Transverse colon (tissue), 4 donors: ENCODE results near the gene P2RX6. TPM values are rescaled to one million over a fixed set of nuclear protein-coding genes. Genes with fewer than 3 reads are reported as not detected.
A peak's percentile ranks its signal among the peaks of the same experiment; 100 is the strongest.
"Not testable (repeated sequence)": the region's sequence is repeated elsewhere in the genome, so short reads cannot be mapped to it uniquely, and the experiment has no call there.

Source experiments
- DNase-seq: peaks from one replicate; pipeline ENCODE4 v3.0.0-alpha.2; 2019
- H3K27ac ChIP-seq, 4 donors: fragments of 200-600 bp; sonication (generic); 2 replicates each; pipeline ENCODE4 v1.5.1; 2016 to 2018; ENCODE audit warnings: inconsistent platforms in 4 of 4
- H3K27me3 ChIP-seq: fragments of 200-600 bp; sonication (generic); 2 replicates; pipeline ENCODE4 v1.5.1; 2017; ENCODE audit warnings: inconsistent platforms
- H3K36me3 ChIP-seq, 4 donors: fragments of 200-600 bp; sonication (generic); 2 replicates each; pipeline ENCODE4 v1.5.1; 2017 to 2019; ENCODE audit warnings: inconsistent platforms in 4 of 4
- H3K4me1 ChIP-seq, 4 donors: fragments of 200-600 bp; sonication (generic); 2 replicates each; pipeline ENCODE4 v1.5.1; 2017 to 2020; ENCODE audit warnings: inconsistent platforms in 4 of 4
- H3K4me3 ChIP-seq, 4 donors: fragments of 200-600 bp; sonication (generic); 1 replicate in 1 of 4; 2 replicates in 3 of 4; pipeline versions ENCODE4 v1.5.1 to v1.6.1; 2017 to 2019; ENCODE audit warnings: inconsistent platforms in 4 of 4
- H3K9me3 ChIP-seq, 2 donors: fragments of 200-600 bp; sonication (generic); 2 replicates each; pipeline ENCODE4 v1.5.1; 2017 to 2019; ENCODE audit warnings: inconsistent platforms in 2 of 2
- EP300 ChIP-seq: sonication (generic); formaldehyde crosslinking; IDR thresholded peaks from one replicate; pipeline ENCODE4 v1.6.1; 2017; ENCODE audit warnings: antibody characterized with exemption, low read depth
- POLR2A ChIP-seq: fragments of 450-650 bp; IDR thresholded peaks from one replicate; pipeline ENCODE4 v1.6.1; 2016; ENCODE audit warnings: antibody characterized with exemption, mild to moderate bottlenecking, moderate library complexity
- POLR2AphosphoS5 ChIP-seq, 3 donors: sonication (generic); formaldehyde crosslinking; IDR thresholded peaks; one replicate each; pipeline ENCODE4 v1.6.1; 2016; ENCODE audit warnings: antibody characterized with exemption in 3 of 3
- WGBS, 2 donors: methylation state at CpG; one replicate each; pipeline ENCODE4 v1.1.5; 2018; ENCODE audit warnings: low coverage in 1 of 2; 5-methylcytosine and 5-hydroxymethylcytosine counted together
- in situ Hi-C, 4 donors: fragments of 200-750 bp; cut with MboI; loops; one replicate each; pipeline versions ENCODE4 v1.15.0 to v1.15.1; 2017; ENCODE audit warnings: low sequenced_read_pairs in 3 of 4, low pct_ligation_motif_present in 1 of 4, low pct_unique_long_range_greater_than_20kb in 1 of 4
- intact Hi-C: fragments of 100-400 bp; cut with DNase I; formaldehyde crosslinking; loops from one replicate; pipeline ENCODE4 v1.15.1; 2023; ENCODE audit warnings: low total_unique reads
- total RNA-seq, 4 donors: library from RNA; depleted of rRNA; stranded (reverse); fragments of >200 nt; gene quantifications; one replicate each; pipeline ENCODE4 v1.1.0, GENCODE V29; 2016
- TF ChIP-seq, protein P1 (sequence below), 5 experiments: fragments of 200-600 bp in 3 of 5; fragments of 450-650 bp in 2 of 5; sonication (generic) in 3 of 5; IDR thresholded peaks; 1 replicate in 2 of 5; 2 replicates in 3 of 5; pipeline ENCODE4 v1.5.1; 2016 to 2017; ENCODE audit warnings: antibody characterized with exemption in 5 of 5, inconsistent platforms in 3 of 5, mild to moderate bottlenecking in 2 of 5, moderate library complexity in 1 of 5

Gene P2RX6
- total RNA-seq, 4 donors from 2014 or later, result 0.40 to 1.7 (median 0.82) TPM; not detected in 1

- TF ChIP-seq POLR2A (no peak), POLR2AphosphoS5 (IDR thresholded peaks at IDR 0.05) (no peak), EP300 (no peak)
- TF ChIP-seq, protein P1, sequence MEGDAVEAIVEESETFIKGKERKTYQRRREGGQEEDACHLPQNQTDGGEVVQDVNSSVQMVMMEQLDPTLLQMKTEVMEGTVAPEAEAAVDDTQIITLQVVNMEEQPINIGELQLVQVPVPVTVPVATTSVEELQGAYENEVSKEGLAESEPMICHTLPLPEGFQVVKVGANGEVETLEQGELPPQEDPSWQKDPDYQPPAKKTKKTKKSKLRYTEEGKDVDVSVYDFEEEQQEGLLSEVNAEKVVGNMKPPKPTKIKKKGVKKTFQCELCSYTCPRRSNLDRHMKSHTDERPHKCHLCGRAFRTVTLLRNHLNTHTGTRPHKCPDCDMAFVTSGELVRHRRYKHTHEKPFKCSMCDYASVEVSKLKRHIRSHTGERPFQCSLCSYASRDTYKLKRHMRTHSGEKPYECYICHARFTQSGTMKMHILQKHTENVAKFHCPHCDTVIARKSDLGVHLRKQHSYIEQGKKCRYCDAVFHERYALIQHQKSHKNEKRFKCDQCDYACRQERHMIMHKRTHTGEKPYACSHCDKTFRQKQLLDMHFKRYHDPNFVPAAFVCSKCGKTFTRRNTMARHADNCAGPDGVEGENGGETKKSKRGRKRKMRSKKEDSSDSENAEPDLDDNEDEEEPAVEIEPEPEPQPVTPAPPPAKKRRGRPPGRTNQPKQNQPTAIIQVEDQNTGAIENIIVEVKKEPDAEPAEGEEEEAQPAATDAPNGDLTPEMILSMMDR (IDR thresholded peaks at IDR 0.05), result no peak
- Histone ChIP-seq H3K36me3 (no peaks in the 10 kb centered on the region), H3K9me3 (no peaks in the 10 kb centered on the region), H3K27me3 (peaks cover 25% of the 10 kb centered on the region), H3K4me3 (peak overlapping the region in 1 of 4 donors; percentile 24), H3K27ac (no peak overlapping the region), H3K4me1 (peaks cover 7 to 9% (median 7%) of the 10 kb centered on the region in 4 donors)
- no peak for DNase-seq
- intact Hi-C loops, result no loop called here
- in situ Hi-C loops, result no loop called here
- 84 to 100% methylated on average over 1 to 12 of the region's 12 CpGs for WGBS, 2 donors
Observed at GRCh38 chr22:21032868-21033688, 18.1 kb downstream of the P2RX6 start.

GRCh38 chr22:21033895-21034294 is 18.9 kb downstream of the P2RX6 start:
- in situ Hi-C loops, result no loop called here
- no peak overlapping the region for H3K27ac ChIP-seq
- no peak overlapping the region for H3K4me3 ChIP-seq
- WGBS, 2 donors, result 60 to 65% methylated on average over 1 to 3 of the region's 3 CpGs
- H3K27me3 ChIP-seq, result peaks cover 25% of the 10 kb centered on the region
- intact Hi-C loops, result no loop called here
- TF ChIP-seq, protein P1 (IDR thresholded peaks at IDR 0.05), result no peak
- no peak for TF ChIP-seq EP300
- peaks cover 7 to 9% (median 7%) of the 10 kb centered on the region in 4 donors for H3K4me1 ChIP-seq
- H3K36me3 ChIP-seq, result no peaks in the 10 kb centered on the region
- H3K9me3 ChIP-seq, result no peaks in the 10 kb centered on the region
- DNase-seq, result no peak

- Histone ChIP-seq H3K9me3 (no peaks in the 10 kb centered on the region), H3K27me3 (peaks cover 25% of the 10 kb centered on the region), H3K36me3 (no peaks in the 10 kb centered on the region), H3K4me1 (peaks cover 7 to 9% (median 7%) of the 10 kb centered on the region in 4 donors), H3K27ac (no peak overlapping the region), H3K4me3 (no peak overlapping the region)
- 86 to 92% methylated on average over 3 of the region's 3 CpGs for WGBS, 2 donors
- no peak for TF ChIP-seq EP300
- no peak for TF ChIP-seq POLR2A
- TF ChIP-seq, protein P1 (IDR thresholded peaks at IDR 0.05), result no peak
- no peak for TF ChIP-seq POLR2AphosphoS5 (IDR thresholded peaks at IDR 0.05)
- no peak for DNase-seq
- intact Hi-C loops, result no loop called here
- in situ Hi-C loops, result no loop called here
Observed at GRCh38 chr22:21034989-21035388, 20.0 kb downstream of the P2RX6 start.

DNA sequence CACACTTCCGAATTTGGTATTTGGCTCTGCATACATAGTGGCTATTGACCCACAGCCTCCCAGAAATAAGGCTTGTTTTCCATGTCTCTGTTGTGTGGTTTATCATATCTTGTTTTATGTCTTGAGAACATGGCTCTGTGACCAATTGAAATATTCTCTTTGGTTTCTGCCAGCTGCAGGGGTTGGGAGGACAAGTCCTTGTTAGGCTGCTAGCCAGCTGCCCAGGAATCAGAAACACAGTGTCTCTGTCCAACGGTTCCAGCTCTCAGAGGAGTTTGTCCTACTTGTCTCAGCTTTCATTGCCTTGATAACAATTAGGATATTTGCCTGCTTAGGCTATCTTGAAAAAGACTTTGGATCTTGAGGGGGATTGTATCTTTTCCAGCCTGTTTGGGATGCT is 23.4 kb downstream of the P2RX6 start:
- TF ChIP-seq POLR2AphosphoS5 (IDR thresholded peaks at IDR 0.05), result no peak
- TF ChIP-seq EP300, result no peak
- TF ChIP-seq POLR2A, result no peak
- TF ChIP-seq, protein P1 (IDR thresholded peaks at IDR 0.05), result no peak
- peaks cover 0 to under 1% (median 0%) of the 10 kb centered on the region in 4 donors for H3K4me1 ChIP-seq
- peak overlapping the region in 3 of 4 donors; percentile 21 to 52 (median 36) for H3K27ac ChIP-seq
- no peak for DNase-seq
- H3K4me3 ChIP-seq, result no peak overlapping the region
- in situ Hi-C loops, result no loop called here
- intact Hi-C loops, result no loop called here
- no peaks in the 10 kb centered on the region for H3K9me3 ChIP-seq
- H3K36me3 ChIP-seq, result no peaks in the 10 kb centered on the region
- no peaks in the 10 kb centered on the region for H3K27me3 ChIP-seq
- WGBS, 2 donors, result 34% methylated on average over 2 of the region's 2 CpGs; no CpG with 5 or more reads in 1 of the 2 donors

GRCh38 chr22:21039158-21039557 is 24.2 kb downstream of the P2RX6 start:
- H3K27ac ChIP-seq, intact Hi-C loops, DNase-seq, in situ Hi-C loops, H3K4me3 ChIP-seq, H3K9me3 ChIP-seq, H3K27me3 ChIP-seq, H3K4me1 ChIP-seq, H3K36me3 ChIP-seq: not testable (repeated sequence)
- WGBS, 2 donors, result 83% methylated on average over 5 of the region's 5 CpGs; no CpG with 5 or more reads in 1 of the 2 donors
